Stimulated activated CD4-positive, alpha-beta T cell treated with anti-CD3 and anti-CD28 coated beads, Interleukin-1b, Interleukin-23, amount 100 ng/mL, for 24 hours (primary cell): Measurements from ENCODE around the gene MLIP.
"Not testable (repeated sequence)": the region's sequence is repeated elsewhere in the genome, so short reads cannot be mapped to it uniquely, and the experiment has no call there.

Source experiments
- DNase-seq, 4 experiments: peaks; one replicate each; pipeline ENCODE4 v3.0.0-alpha.2; 2020; ENCODE audit warnings: low read depth in 4 of 4, low spot score in 1 of 4

The MLIP gene

GRCh38 chr6:54111341-54112045, at the start of gene MLIP:
MLIP (plus strand) TSS chr6:54111443; CDS start chr6:54111480, 37 bp downstream.
- no peak for DNase-seq

- DNase-seq: no peak
Measured at GRCh38 chr6:54063228-54063539, 48.1 kb upstream of the MLIP start.

- DNase-seq: no peak
Measured at GRCh38 chr6:54068694-54069093, 42.5 kb upstream of the MLIP start.

- DNase-seq: no peak
Measured at GRCh38 chr6:54070025-54070424, 41.2 kb upstream of the MLIP start.

GRCh38 chr6:54071821-54072340, 39.4 kb upstream of the MLIP start:
- DNase-seq: no peak

- DNase-seq: no peak
Measured at GRCh38 chr6:54072635-54073313, 38.5 kb upstream of the MLIP start.

GRCh38 chr6:54073487-54073886, 37.8 kb upstream of the MLIP start:
- DNase-seq: no peak

GRCh38 chr6:54074109-54074508, 37.1 kb upstream of the MLIP start:
- no peak for DNase-seq

GRCh38 chr6:54074578-54075195, 36.6 kb upstream of the MLIP start:
- DNase-seq: no peak

- no peak for DNase-seq
Measured at GRCh38 chr6:54076159-54076789, 35.0 kb upstream of the MLIP start.

- DNase-seq: not testable (repeated sequence)
Measured at GRCh38 chr6:54081499-54081898, 29.7 kb upstream of the MLIP start.

- no peak for DNase-seq
Measured at GRCh38 chr6:54083287-54083686, 28.0 kb upstream of the MLIP start.

GRCh38 chr6:54084231-54084630, 27.0 kb upstream of the MLIP start:
- no peak for DNase-seq

GRCh38 chr6:54085047-54085446, 26.2 kb upstream of the MLIP start:
- no peak for DNase-seq

GRCh38 chr6:54085541-54085940, 25.7 kb upstream of the MLIP start:
- DNase-seq: no peak

GRCh38 chr6:54086439-54086838, 24.8 kb upstream of the MLIP start:
- no peak for DNase-seq

GRCh38 chr6:54087721-54088120, 23.5 kb upstream of the MLIP start:
- no peak for DNase-seq

GRCh38 chr6:54093326-54093948, 17.8 kb upstream of the MLIP start:
- DNase-seq: no peak

GRCh38 chr6:54094293-54094692, 16.9 kb upstream of the MLIP start:
- no peak for DNase-seq

GRCh38 chr6:54094786-54095185, 16.5 kb upstream of the MLIP start:
- DNase-seq: no peak

GRCh38 chr6:54095723-54096122, 15.5 kb upstream of the MLIP start:
- no peak for DNase-seq
